ENCODE data around the gene SNCB. TPM values are rescaled to one million over a fixed set of nuclear protein-coding genes. Genes with fewer than 3 reads are reported as not detected.

SNCB gene
- total RNA-seq, 1 experiment from 2014 or later, result not detected

DNA sequence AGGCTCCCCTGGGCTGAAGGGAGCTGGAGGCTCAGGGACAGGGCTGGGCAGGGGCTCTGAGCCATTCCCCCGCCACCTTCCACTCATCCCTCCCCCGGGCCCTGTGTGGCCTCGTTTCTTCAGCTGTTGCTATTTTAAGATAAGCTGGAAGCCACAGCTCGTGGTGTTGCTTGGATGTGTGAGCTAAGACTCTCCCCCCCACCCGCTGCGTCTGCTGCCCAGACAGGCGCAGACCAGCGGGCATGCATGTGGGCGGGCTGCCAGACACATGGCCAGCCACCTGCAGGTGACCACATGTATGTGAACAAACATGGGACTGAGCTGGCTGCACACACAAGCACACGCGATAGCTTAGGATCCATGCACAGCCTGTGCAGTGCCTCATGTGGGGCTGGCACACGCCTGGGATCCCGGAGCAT is 8.7 kb downstream of the SNCB start:
- H3K27me3 ChIP-seq (ENCODE audit: insufficient read depth, low read length), result no peaks in the 10 kb centered on the region
- intact Hi-C loops (cut with micrococcal nuclease), result no loop called here
- RAD21 ChIA-PET (ENCODE audit: low non-redundant PET in 1 of 2, low total read pairs in 2 of 2, uncharacterized antibody in 2 of 2, unreplicated experiment in 2 of 2), result no interaction called here

More for the DNA sequence above, 8.7 kb downstream of the SNCB start:
- Histone ChIP-seq H4K20me1 (ENCODE audit: insufficient read depth) (no peaks in the 10 kb centered on the region), H3K9me2 (ENCODE audit: insufficient read depth) (no peaks in the 10 kb centered on the region), H3K9me3 (ENCODE audit: control insufficient read depth in 1 of 2, insufficient read depth in 1 of 2, low read depth in 1 of 2, low read length in 2 of 2) (no peaks in the 10 kb centered on the region), H3K4me3 (replicated peaks in 1 of 2; ENCODE audit: low read depth in 1 of 2, low read length in 2 of 2) (no peak overlapping the region), H3K27ac (ENCODE audit: low read depth, low read length) (no peak overlapping the region), H3K4me1 (ENCODE audit: control insufficient read depth in 1 of 2, insufficient read depth in 2 of 2, low read length in 2 of 2) (peaks cover 2 to 15% of the 10 kb centered on the region in 2 experiments; a peak in 3 of 4 replicates), H3K79me2 (ENCODE audit: insufficient read depth, low read length) (no peaks in the 10 kb centered on the region), H3K36me3 (ENCODE audit: control insufficient read depth in 1 of 2, insufficient read depth in 2 of 2, low read length in 2 of 2) (no peaks in the 10 kb centered on the region), H2AFZ (ENCODE audit: low read depth, low read length, poor library complexity, severe bottlenecking) (no peak overlapping the region), H3K4me2 (ENCODE audit: low read length) (no peak overlapping the region), H3K9ac (ENCODE audit: low read length) (no peak overlapping the region)
- TF ChIP-seq SRF (IDR thresholded peaks at IDR 0.05; ENCODE audit: low read depth), result no peak
- no peak for TF ChIP-seq JUND (IDR thresholded peaks at IDR 0.05)
- TF ChIP-seq POLR2AphosphoS5 (IDR thresholded peaks at IDR 0.05; ENCODE audit: low read depth, low read length), result no peak
- TF ChIP-seq EGR1 (IDR thresholded peaks at IDR 0.05; ENCODE audit: low read depth), result no peak
- no peak for TF ChIP-seq REST (IDR thresholded peaks at IDR 0.05; ENCODE audit: low read depth)
- no peak for TF ChIP-seq CBX3 (IDR thresholded peaks at IDR 0.05; ENCODE audit: low read depth)
- no peak for TF ChIP-seq ZNF274 (IDR thresholded peaks at IDR 0.05; ENCODE audit: low read depth, low read length)
- no peak for TF ChIP-seq FOSL1 (IDR thresholded peaks at IDR 0.05; ENCODE audit: low read depth)
- no peak for TF ChIP-seq TCF7L2 (IDR thresholded peaks at IDR 0.05; ENCODE audit: borderline replicate concordance, extremely low read depth, insufficient read depth, insufficient read length)
- no peak for TF ChIP-seq SIN3A (IDR thresholded peaks at IDR 0.05; ENCODE audit: low read depth)
- TF ChIP-seq CTCF (IDR thresholded peaks at IDR 0.05 in 2 of 3, conservative IDR thresholded peaks at IDR 0.05 in 1 of 3; ENCODE audit: borderline replicate concordance in 1 of 3, insufficient read depth in 1 of 3, low read depth in 2 of 3, low read length in 2 of 3), result no peak
- TF ChIP-seq YY1 (IDR thresholded peaks at IDR 0.05; ENCODE audit: extremely low read depth, insufficient replicate concordance, low read depth, low read length), result no peak
- TF ChIP-seq EZH2 (IDR thresholded peaks at IDR 0.05), result no peak
- no peak for TF ChIP-seq RAD21 (IDR thresholded peaks at IDR 0.05; ENCODE audit: low read depth)
- no peak for TF ChIP-seq POLR2A (IDR thresholded peaks at IDR 0.05; ENCODE audit: borderline replicate concordance, extremely low read depth, insufficient read depth, insufficient read length)
- no peak for TF ChIP-seq MAX (IDR thresholded peaks at IDR 0.05)
- POLR2A ChIA-PET, result no interaction called here
- no peak for ATAC-seq
- no peak for DNase-seq (ENCODE audit: low read depth, low spot score)
- CTCF ChIA-PET, result interaction anchor here (0.8 to 1.5 kb wide), 2 partner anchors 39 to 48 kb away, joined by 3 to 4 read pairs; no protein-coding TSS in a partner anchor
- BruUV-seq (replicated peaks), result no TSS peak

All from HCT116 (cell line).